Measurements from ENCODE around the gene FAF2.

GRCh38 chr5:176537554-176538229, 89.5 kb downstream of the FAF2 start:
- TF ChIP-seq POLR2AphosphoS5 (IDR thresholded peaks at IDR 0.05): peak; percentile 77
- no peak for TF ChIP-seq CTCF (IDR thresholded peaks at IDR 0.05)

Data from gastroesophageal sphincter (tissue), 3 donors.